GM12878 (cell line): ENCODE measurements around the gene SINHCAF. TPM values are rescaled to one million over a fixed set of nuclear protein-coding genes. Genes with fewer than 3 reads are reported as not detected.

Experiments
- ATAC-seq: fragments of 200-7000 bp; cut with Tn5 transposase; 3 replicates; pipeline ENCODE4 v1.9.1; 2020; ENCODE audit warnings: mild to moderate bottlenecking, moderate library complexity
- BruUV-seq: library from RNA; stranded (reverse); fragments of 400-500 nt; replicated peaks from 2 replicates; lab custom pipeline; 2021; lab: Mats Ljungman, UMichigan
- CTCF ChIA-PET: fragments of 300-600 bp; sonication (Branson Sonifier 250); formaldehyde crosslinking; extraction: SDS; loops from one replicate; lab custom pipeline; 2021; ENCODE audit warnings: inconsistent platforms; lab: Yijun Ruan, JAX
- POLR2A ChIA-PET: fragments of 350-600 bp; formaldehyde crosslinking; extraction: SDS; loops from one replicate; lab custom pipeline; 2021; ENCODE audit warnings: inconsistent platforms; lab: Charles Lee
- RAD21 ChIA-PET: fragments of 300-600 bp; sonication (Branson Sonifier 250); formaldehyde crosslinking; loops from one replicate; lab custom pipeline; 2023; ENCODE audit warnings: antibody characterized with exemption; ENCODE audit not compliant: unreplicated experiment; lab: Charles Lee
- SMC1A ChIA-PET: fragments of 300-600 bp; sonication (Branson Sonifier 250); formaldehyde crosslinking; loops from one replicate; lab custom pipeline; 2023; ENCODE audit not compliant: unreplicated experiment, uncharacterized antibody; lab: Charles Lee
- DNase-seq: peaks from one replicate; pipeline ENCODE4 v3.0.0-alpha.2; 2011; ENCODE audit warnings: low read depth, low spot score
- FAIRE-seq: peaks from 3 replicates; lab custom pipeline; 2011; peaks lifted over from hg19 to GRCh38; lab: Jason Lieb, UNC
- H2AFZ ChIP-seq: 2 replicates; pipeline ENCODE4 v1.6.0; 2011; ENCODE audit warnings: low read depth, low read length, control low read depth; ENCODE audit not compliant: control insufficient read depth
- H3K27ac ChIP-seq: 2 replicates; pipeline ENCODE4 v1.5.1; 2011; ENCODE audit warnings: control low read depth; ENCODE audit not compliant: control insufficient read depth, insufficient read depth
- H3K27me3 ChIP-seq, 2 experiments: replicated peaks in 1 of 2; 2 replicates each; pipeline versions ENCODE4 v1.6.0 to v1.6.1; 2011; ENCODE audit warnings: low read length in 1 of 2; ENCODE audit not compliant: control insufficient read depth in 2 of 2, insufficient read depth in 2 of 2
- H3K36me3 ChIP-seq, 2 experiments: 2 replicates each; pipeline ENCODE4 v1.5.1; 2011; ENCODE audit warnings: low read length in 1 of 2; ENCODE audit not compliant: control insufficient read depth in 2 of 2, insufficient read depth in 2 of 2
- H3K4me1 ChIP-seq: 2 replicates; pipeline ENCODE4 v1.6.1; 2011; ENCODE audit warnings: mild to moderate bottlenecking, low read length, moderate library complexity, mixed read lengths; ENCODE audit not compliant: control insufficient read depth, insufficient read depth
- H3K4me2 ChIP-seq: 2 replicates; pipeline ENCODE4 v1.6.0; 2011; ENCODE audit warnings: control low read depth; ENCODE audit not compliant: control insufficient read depth, insufficient read depth
- H3K4me3 ChIP-seq: fragments of 200-600 bp; sonication (generic); 2 replicates; pipeline ENCODE4 v1.5.1; 2016
- H3K79me2 ChIP-seq: 2 replicates; pipeline ENCODE4 v1.6.0; 2011; ENCODE audit warnings: low read length; ENCODE audit not compliant: control insufficient read depth, insufficient read depth
- H3K9ac ChIP-seq: 2 replicates; pipeline ENCODE4 v1.8.0; 2011; ENCODE audit warnings: low read length, control low read depth, mixed read lengths; ENCODE audit not compliant: control insufficient read depth, insufficient read depth
- H3K9me3 ChIP-seq: replicated peaks from 3 replicates; pipeline ENCODE4 v1.5.1; 2011; ENCODE audit warnings: mild to moderate bottlenecking, low read length; ENCODE audit not compliant: control insufficient read depth, insufficient read depth
- H4K20me1 ChIP-seq: 2 replicates; pipeline ENCODE4 v1.6.0; 2011; ENCODE audit not compliant: control insufficient read depth, insufficient read depth
- ASH2L ChIP-seq: fragments of 300-600, 200-600 bp; sonication (generic); IDR thresholded peaks from 2 replicates; pipeline ENCODE4 v1.6.1; 2017; ENCODE audit warnings: low read depth, mild to moderate bottlenecking, borderline replicate concordance
- BCL3 ChIP-seq: IDR thresholded peaks from 2 replicates; pipeline ENCODE4 v1.6.1; 2011; ENCODE audit warnings: borderline replicate concordance, low read depth, mild to moderate bottlenecking, moderate library complexity, low read length; ENCODE audit not compliant: insufficient read depth, poor library complexity, severe bottlenecking
- CBX3 ChIP-seq: fragments of 200-600 bp; sonication (generic); IDR thresholded peaks from 2 replicates; pipeline ENCODE4 v1.6.1; 2016; ENCODE audit warnings: low read depth, borderline replicate concordance
- CHD4 ChIP-seq: fragments of 200-600 bp; sonication (generic); IDR thresholded peaks from 2 replicates; pipeline ENCODE4 v1.6.1; 2016; ENCODE audit warnings: mild to moderate bottlenecking
- EED ChIP-seq: sonication (generic); IDR thresholded peaks from 2 replicates; pipeline ENCODE4 v1.6.1; 2016; ENCODE audit warnings: antibody characterized with exemption, low read depth
- HDGF ChIP-seq: fragments of 450-650 bp; IDR thresholded peaks from 2 replicates; pipeline ENCODE4 v1.6.1; 2016; ENCODE audit warnings: antibody characterized with exemption
- MEF2A ChIP-seq: IDR thresholded peaks from 2 replicates; pipeline ENCODE4 v1.6.1; 2011; ENCODE audit warnings: low read depth, mild to moderate bottlenecking, low read length, moderate library complexity; ENCODE audit not compliant: insufficient read depth
- RAD51 ChIP-seq: fragments of 450-650 bp; IDR thresholded peaks from 2 replicates; pipeline ENCODE4 v1.6.1; 2016; ENCODE audit warnings: moderate library complexity, mild to moderate bottlenecking, inconsistent platforms
- SP1 ChIP-seq: IDR thresholded peaks from one replicate; pipeline ENCODE4 v1.6.1; 2011; ENCODE audit warnings: low read depth, low read length
- SUZ12 ChIP-seq: fragments of 200-600 bp; sonication (generic); IDR thresholded peaks from one replicate; pipeline ENCODE4 v1.6.1; 2018; ENCODE audit warnings: antibody characterized with exemption, mild to moderate bottlenecking; ENCODE audit not compliant: unreplicated experiment
- TBL1XR1 ChIP-seq: IDR thresholded peaks from 2 replicates; pipeline ENCODE4 v1.6.1; 2012; ENCODE audit warnings: low read depth, low read length, improper control_type of control experiment
- TCF7 ChIP-seq: IDR thresholded peaks from 2 replicates; pipeline ENCODE4 v1.6.1; 2014; ENCODE audit warnings: antibody characterized with exemption, borderline replicate concordance
- USF2 ChIP-seq: IDR thresholded peaks from 2 replicates; pipeline ENCODE4 v1.6.1; 2011; ENCODE audit warnings: low read depth, low read length, improper control_type of control experiment, borderline replicate concordance
- WRNIP1 ChIP-seq: IDR thresholded peaks from 2 replicates; pipeline ENCODE4 v1.6.1; 2011; ENCODE audit warnings: low read depth, low read length, improper control_type of control experiment, borderline replicate concordance
- ZSCAN29 ChIP-seq: fragments of 450-650 bp; IDR thresholded peaks from 2 replicates; pipeline ENCODE4 v1.6.1; 2017; ENCODE audit warnings: mild to moderate bottlenecking, moderate library complexity
- WGBS: methylation state at CpG from one replicate; pipeline ENCODE4 v1.1.6; 2016; ENCODE audit warnings: low lambda C conversion rate; ENCODE audit not compliant: insufficient replicate concordance, insufficient coverage; ENCODE audit errors: missing lambda C conversion rate; 5-methylcytosine and 5-hydroxymethylcytosine counted together
- in situ Hi-C: fragments of 300-500 bp; cut with MboI; formaldehyde crosslinking; loops from 9 replicates; pipeline ENCODE4 v1.14.3; 2018; ENCODE audit warnings: mixed read lengths
- intact Hi-C: fragments of 100-400 bp; cut with micrococcal nuclease; formaldehyde crosslinking; loops from one replicate; pipeline ENCODE4 v1.14.2; 2022; ENCODE audit not compliant: unreplicated experiment
- polyA plus RNA-seq, 11 experiments: library from polyadenylated mRNA; depleted of rRNA in 4 of 11; unstranded in 6 of 11; stranded (reverse) in 5 of 11; fragments of >200 nt; fragmentation: Nextera tagmentation in 4 of 11; fragmentation: Illumina TruSeq in 1 of 11; extraction: Ambion mirVana in 4 of 11; extraction: Trizol in 1 of 11; gene quantifications; 1 replicate in 1 of 11; 2 replicates in 10 of 11; pipeline versions ENCODE4 v1.2.1 to v1.2.3, GENCODE V29; 2011 to 2016; ENCODE audit warnings: inconsistent platforms in 2 of 11, missing spikeins in 2 of 11, low read depth in 1 of 11
- total RNA-seq, 4 experiments: library from RNA; depleted of rRNA in 3 of 4; stranded (reverse); fragments of >200 nt in 3 of 4; fragmentation: Illumina TruSeq in 1 of 4; extraction: Trizol in 1 of 4; gene quantifications; 2 replicates each; pipeline versions ENCODE4 v1.2.1 to v1.2.3, GENCODE V29; 2013 to 2021

Gene SINHCAF
- total and polyA plus RNA-seq, 10 of the 15 experiments (the other 5 are each of a cell fraction or from before 2014, with no cell fraction given) = 60.4 to 156 (median 90.3) TPM

DNA sequence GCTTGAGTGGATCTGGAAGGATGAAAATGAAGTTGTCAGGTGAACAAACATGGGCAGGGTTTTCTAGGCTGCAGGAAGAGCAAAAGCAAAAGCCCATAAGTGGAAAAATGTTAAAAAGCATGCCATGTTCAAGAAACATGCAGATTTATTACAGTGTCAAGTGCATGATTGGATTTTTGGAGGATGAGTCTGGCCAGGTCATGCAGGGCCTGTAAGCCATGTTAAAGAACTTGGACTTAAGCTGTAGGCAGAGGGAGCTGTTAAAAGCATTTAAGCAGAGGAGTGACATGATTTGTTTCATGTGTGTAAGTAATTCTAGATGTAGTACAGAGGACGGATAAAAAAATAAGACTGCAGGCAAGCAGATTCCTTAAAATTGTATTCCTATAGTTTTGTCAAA is 16.3 kb upstream of the SINHCAF start:
- FAIRE-seq (no peak), DNase-seq (no peak), ATAC-seq (no peak)
- Histone ChIP-seq H2AFZ (no peak overlapping the region), H3K9me3 (no peaks in the 10 kb centered on the region), H3K27ac (no peak overlapping the region), H3K4me3 (no peak overlapping the region), H4K20me1 (no peaks in the 10 kb centered on the region), H3K79me2 (no peaks in the 10 kb centered on the region), H3K9ac (no peak overlapping the region), H3K36me3 (no peaks in the 10 kb centered on the region), H3K27me3 (no peaks in the 10 kb centered on the region), H3K4me1 (no peaks in the 10 kb centered on the region), H3K4me2 (no peak overlapping the region)
- intact Hi-C loops (no loop called here), in situ Hi-C loops (no loop called here)
- POLR2A ChIA-PET = no interaction called here
- CTCF ChIA-PET = no interaction called here
- SMC1A ChIA-PET = interaction anchor here (0.6 kb wide), 1 partner anchor 175 kb away, joined by 3 read pairs; no protein-coding TSS in a partner anchor
- no peak for TF ChIP-seq CHD4
- no peak for TF ChIP-seq WRNIP1
- RAD21 ChIA-PET = interaction anchor here (0.7 to 1.5 kb wide), 2 partner anchors 70 to 670 kb away, joined by 3 to 5 read pairs; no protein-coding TSS in a partner anchor
- BruUV-seq = no TSS peak
- WGBS = 94% methylated on average over 1 of the region's 1 CpG

DNA sequence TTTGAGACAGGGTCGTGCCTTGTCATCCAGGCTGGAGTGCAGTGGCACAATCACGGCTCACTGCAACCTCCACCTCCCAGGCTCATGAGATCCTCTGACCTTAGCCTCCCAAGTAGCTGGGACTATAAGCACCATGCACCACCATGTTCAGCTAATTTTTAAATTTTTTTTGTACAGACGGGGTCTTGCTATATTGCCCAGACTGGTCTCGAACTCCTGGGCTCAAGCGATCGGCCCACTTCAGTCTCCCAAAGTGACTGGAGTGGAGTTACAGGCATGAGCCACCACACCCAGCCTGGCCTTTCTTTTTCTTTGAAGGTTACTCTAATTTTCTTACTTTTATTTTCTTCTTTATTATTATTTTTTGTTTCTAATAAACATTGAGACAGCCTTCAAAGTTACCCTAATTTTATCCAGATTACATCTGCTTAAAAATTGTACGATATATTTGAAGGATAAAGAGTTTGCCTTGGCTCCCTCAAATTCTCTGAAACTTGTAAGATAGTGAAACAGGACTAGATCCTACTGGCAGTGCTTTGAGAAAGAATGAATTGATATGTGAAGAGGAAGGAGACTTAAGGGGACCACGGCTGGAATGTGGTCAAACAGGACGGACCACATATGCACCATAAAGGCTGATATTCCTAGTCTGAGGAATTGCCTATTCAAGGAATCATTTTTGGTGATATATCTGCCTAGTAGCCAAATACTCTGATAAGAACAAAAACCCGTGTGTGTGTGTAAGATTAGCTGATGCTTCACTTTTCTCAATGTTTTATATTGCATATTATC is 14.1 kb upstream of the SINHCAF start:
- POLR2A ChIA-PET = interaction anchor here (0.6 kb wide), 1 partner anchor 9 kb away, joined by 3 read pairs; no protein-coding TSS in a partner anchor
- TF ChIP-seq USF2 = no peak
- TF ChIP-seq SP1 = no peak
- no peak for TF ChIP-seq CBX3
- no peak for TF ChIP-seq RAD51
- TF ChIP-seq EED = no peak
- TF ChIP-seq SUZ12 = no peak
- no peak for TF ChIP-seq ASH2L
- TF ChIP-seq TBL1XR1 = no peak
- TF ChIP-seq BCL3 = no peak
- TF ChIP-seq MEF2A = no peak
- TF ChIP-seq ZSCAN29 = no peak
- no peak for TF ChIP-seq HDGF
- TF ChIP-seq TCF7 = no peak

More for the DNA sequence above, 14.1 kb upstream of the SINHCAF start:
- CTCF ChIA-PET = no interaction called here
- H3K4me1 ChIP-seq = no peaks in the 10 kb centered on the region
- DNase-seq = no peak
- 51% methylated on average over 9 of the region's 10 CpGs for WGBS
- no peak overlapping the region for H3K4me2 ChIP-seq
- no peak overlapping the region for H3K27ac ChIP-seq
- FAIRE-seq = no peak
- no TSS peak for BruUV-seq
- H3K4me3 ChIP-seq = no peak overlapping the region
- no peaks in the 10 kb centered on the region for H3K9me3 ChIP-seq
- no peaks in the 10 kb centered on the region for H3K27me3 ChIP-seq
- RAD21 ChIA-PET = no interaction called here
- in situ Hi-C loops (no loop called here), intact Hi-C loops (no loop called here)
- ATAC-seq = no peak
- H3K79me2 ChIP-seq = no peaks in the 10 kb centered on the region
- no peak overlapping the region for H2AFZ ChIP-seq
- SMC1A ChIA-PET = interaction anchor here (1.5 kb wide), 1 partner anchor 68 kb away, joined by 3 read pairs; no protein-coding TSS in a partner anchor
- no peaks in the 10 kb centered on the region for H3K36me3 ChIP-seq
- H4K20me1 ChIP-seq = no peaks in the 10 kb centered on the region
- H3K9ac ChIP-seq = no peak overlapping the region
